ENCODE data around the gene NCBP3.

GRCh38 chr17:3890878-3891219 is 44.8 kb upstream of the NCBP3 start:
- no peak for TF ChIP-seq CTCF (IDR thresholded peaks at IDR 0.05)
- TF ChIP-seq POLR2A (IDR thresholded peaks at IDR 0.05) = no peak

Data from body of pancreas (tissue), 4 donors.